HCT116 (cell line): ENCODE results near the gene DHFR2. TPM values are rescaled to one million over a fixed set of nuclear protein-coding genes. Genes with fewer than 3 reads are reported as not detected.

Experiments used
- ATAC-seq: fragments of 200-7000 bp; cut with Tn5 transposase; 2 replicates; pipeline ENCODE4 v1.9.1; 2020; ENCODE audit warnings: mild to moderate bottlenecking, moderate library complexity
- BruUV-seq: library from RNA; stranded (reverse); fragments of 400-500 nt; replicated peaks from 2 replicates; lab custom pipeline; 2021; lab: Mats Ljungman, UMichigan
- CTCF ChIA-PET: fragments of 300-600 bp; sonication (Branson Sonifier 250); formaldehyde crosslinking; loops from one replicate; lab custom pipeline; 2021; ENCODE audit warnings: antibody characterized with exemption; lab: Charles Lee
- POLR2A ChIA-PET: fragments of 300-600, 350-600 bp; sonication (Branson Sonifier 250); formaldehyde crosslinking; loops from one replicate; lab custom pipeline; 2021; ENCODE audit warnings: antibody characterized with exemption; lab: Charles Lee
- RAD21 ChIA-PET, 2 experiments: fragments of 300-600 bp; sonication (Branson Sonifier 250); formaldehyde crosslinking; loops; one replicate each; lab custom pipeline; 2023; ENCODE audit warnings: low total read pairs in 2 of 2; ENCODE audit not compliant: uncharacterized antibody in 2 of 2, unreplicated experiment in 2 of 2, low non-redundant PET in 1 of 2; lab: Charles Lee
- DNase-seq: peaks from one replicate; pipeline ENCODE4 v3.0.0-alpha.2; 2010; ENCODE audit warnings: low read depth, low spot score
- H2AFZ ChIP-seq: fragments of 200-600 bp; shearing (Covaris generic), sonication (generic); 2 replicates; pipeline ENCODE4 v1.6.1; 2017; ENCODE audit warnings: low read depth, mixed run types, mixed read lengths, antibody characterized with exemption, low read length; ENCODE audit not compliant: poor library complexity, severe bottlenecking
- H3K27ac ChIP-seq: 2 replicates; pipeline ENCODE4 v1.5.1; 2012; ENCODE audit warnings: low read depth, low read length
- H3K27me3 ChIP-seq: fragments of 200-600 bp; sonication (generic); 2 replicates; pipeline ENCODE4 v1.6.1; 2016; ENCODE audit warnings: mixed run types, low read length, mixed read lengths; ENCODE audit not compliant: insufficient read depth
- H3K36me3 ChIP-seq, 2 experiments: fragments of 200-500 bp in 1 of 2; fragments of 200-600 bp in 1 of 2; sonication (Bioruptor generic) in 1 of 2; sonication (generic) in 1 of 2; 2 replicates each; pipeline versions ENCODE4 v1.5.1 to v1.6.1; 2014 to 2016; ENCODE audit warnings: low read length in 2 of 2, inconsistent platforms in 1 of 2, mixed read lengths in 1 of 2, mixed run types in 1 of 2; ENCODE audit not compliant: insufficient read depth in 2 of 2, control insufficient read depth in 1 of 2
- H3K4me1 ChIP-seq, 2 experiments: fragments of 200-600 bp in 1 of 2; sonication (generic) in 1 of 2; 2 replicates each; pipeline versions ENCODE4 v1.5.1 to v1.6.1; 2012 to 2017; ENCODE audit warnings: low read length in 2 of 2, inconsistent platforms in 1 of 2, mild to moderate bottlenecking in 1 of 2, mixed read lengths in 1 of 2, mixed run types in 1 of 2, moderate library complexity in 1 of 2; ENCODE audit not compliant: insufficient read depth in 2 of 2, control insufficient read depth in 1 of 2
- H3K4me2 ChIP-seq: fragments of 200-600 bp; sonication (generic); 2 replicates; pipeline ENCODE4 v1.6.1; 2017; ENCODE audit warnings: mixed run types, low read length, mixed read lengths
- H3K4me3 ChIP-seq, 2 experiments: fragments of 200-600 bp in 1 of 2; sonication (generic) in 1 of 2; replicated peaks in 1 of 2; 2 replicates each; pipeline ENCODE4 v1.5.1; 2011 to 2016; ENCODE audit warnings: low read length in 2 of 2, control low read depth in 1 of 2, low read depth in 1 of 2, mild to moderate bottlenecking in 1 of 2, mixed read lengths in 1 of 2, mixed run types in 1 of 2
- H3K79me2 ChIP-seq: fragments of 200-600 bp; sonication (generic); 2 replicates; pipeline ENCODE4 v1.6.1; 2017; ENCODE audit warnings: mild to moderate bottlenecking, mixed run types, low read length, moderate library complexity, mixed read lengths; ENCODE audit not compliant: insufficient read depth
- H3K9ac ChIP-seq: fragments of 200-600 bp; sonication (generic); 2 replicates; pipeline ENCODE4 v1.6.1; 2016; ENCODE audit warnings: low read length, mixed read lengths
- H3K9me2 ChIP-seq: fragments of 200-600 bp; sonication (generic), shearing (Covaris generic); 2 replicates; pipeline ENCODE4 v1.6.1; 2017; ENCODE audit warnings: mixed run types, mild to moderate bottlenecking, moderate library complexity; ENCODE audit not compliant: insufficient read depth
- H3K9me3 ChIP-seq, 2 experiments: fragments of 200-500 bp in 1 of 2; fragments of 200-600 bp in 1 of 2; sonication (Bioruptor generic) in 1 of 2; sonication (generic) in 1 of 2; 2 replicates each; pipeline ENCODE4 v1.6.1; 2014 to 2017; ENCODE audit warnings: low read length in 2 of 2, mixed read lengths in 2 of 2, inconsistent platforms in 1 of 2, low read depth in 1 of 2, mild to moderate bottlenecking in 1 of 2, mixed run types in 1 of 2, moderate library complexity in 1 of 2; ENCODE audit not compliant: control insufficient read depth in 1 of 2, insufficient read depth in 1 of 2
- H4K20me1 ChIP-seq: fragments of 200-600 bp; sonication (generic), shearing (Covaris generic); 2 replicates; pipeline ENCODE4 v1.6.1; 2017; ENCODE audit warnings: mixed run types, mild to moderate bottlenecking, moderate library complexity; ENCODE audit not compliant: insufficient read depth
- CBX3 ChIP-seq: IDR thresholded peaks from 2 replicates; pipeline ENCODE4 v1.6.1; 2012; ENCODE audit warnings: low read depth
- CEBPB ChIP-seq: IDR thresholded peaks from 2 replicates; pipeline ENCODE4 v1.6.1; 2012; ENCODE audit warnings: low read depth
- CTCF ChIP-seq, 3 experiments: fragments of 200-600 bp in 1 of 3; sonication (generic) in 1 of 3; IDR thresholded peaks in 2 of 3; conservative IDR thresholded peaks in 1 of 3; 2 replicates each; pipeline ENCODE4 v1.5.1; 2012 to 2017; ENCODE audit warnings: low read depth in 2 of 3, low read length in 2 of 3, antibody characterized with exemption in 1 of 3, borderline replicate concordance in 1 of 3, control low read depth in 1 of 3, mild to moderate bottlenecking in 1 of 3, mixed read lengths in 1 of 3, mixed run types in 1 of 3, moderate library complexity in 1 of 3; ENCODE audit not compliant: insufficient read depth in 1 of 3
- EZH2 ChIP-seq: fragments of 200-600 bp; sonication (generic); IDR thresholded peaks from 2 replicates; pipeline ENCODE4 v1.6.1; 2017; ENCODE audit warnings: antibody characterized with exemption, mixed run types
- EZH2phosphoT487 ChIP-seq: fragments of 200-600 bp; IDR thresholded peaks from 2 replicates; pipeline ENCODE4 v1.6.1; 2018; ENCODE audit warnings: antibody characterized with exemption, borderline replicate concordance
- JUND ChIP-seq: IDR thresholded peaks from 2 replicates; pipeline ENCODE4 v1.6.1; 2012
- POLR2AphosphoS5 ChIP-seq: IDR thresholded peaks from 2 replicates; pipeline ENCODE4 v1.6.1; 2011; ENCODE audit warnings: mild to moderate bottlenecking, low read depth, low read length, moderate library complexity
- SP1 ChIP-seq: IDR thresholded peaks from 2 replicates; pipeline ENCODE4 v1.6.1; 2012; ENCODE audit warnings: low read depth
- SRF ChIP-seq: IDR thresholded peaks from 2 replicates; pipeline ENCODE4 v1.6.1; 2012; ENCODE audit warnings: low read depth
- ZBTB33 ChIP-seq: IDR thresholded peaks from 2 replicates; pipeline ENCODE4 v1.6.1; 2011; ENCODE audit warnings: mild to moderate bottlenecking, low read length, moderate library complexity; ENCODE audit not compliant: insufficient replicate concordance; ENCODE audit errors: extremely low read depth
- ZFX ChIP-seq: fragments of 450-650 bp; IDR thresholded peaks from 2 replicates; pipeline ENCODE4 v1.6.1; 2017
- intact Hi-C: fragments of 100-400 bp; cut with micrococcal nuclease; formaldehyde crosslinking; loops from 2 replicates; pipeline ENCODE4 v1.10.0; 2022
- total RNA-seq: library from RNA; stranded (reverse); gene quantifications from one replicate; pipeline ENCODE4 v1.2.1, GENCODE V29; 2021; ENCODE audit not compliant: unreplicated experiment

DHFR2 gene
- total RNA-seq, 1 experiment from 2014 or later = 1.8 TPM

- no peaks in the 10 kb centered on the region for H3K36me3 ChIP-seq
- POLR2A ChIA-PET = no interaction called here
- H3K9me2 ChIP-seq = no peaks in the 10 kb centered on the region
- H3K27me3 ChIP-seq = no peaks in the 10 kb centered on the region
- H3K4me1 ChIP-seq = no peaks in the 10 kb centered on the region
- RAD21 ChIA-PET = no interaction called here
- H2AFZ ChIP-seq = no peak overlapping the region
- TF ChIP-seq EZH2 (no peak), SRF (no peak), CEBPB (no peak), ZFX (no peak), CBX3 (no peak), JUND (no peak), EZH2phosphoT487 (no peak), CTCF (IDR thresholded peaks at IDR 0.05 in 2 of 3, conservative IDR thresholded peaks at IDR 0.05 in 1 of 3; ENCODE audit: borderline replicate concordance in 1 of 3, insufficient read depth in 1 of 3, low read depth in 2 of 3, low read length in 2 of 3) (no peak), POLR2AphosphoS5 (no peak), ZBTB33 (no peak), SP1 (no peak)
- H3K9ac ChIP-seq = no peak overlapping the region
- intact Hi-C loops = no loop called here
- H3K4me2 ChIP-seq = no peak overlapping the region
- CTCF ChIA-PET = no interaction called here
- no peak overlapping the region for H3K27ac ChIP-seq
- DNase-seq = no peak
- no peak overlapping the region for H3K4me3 ChIP-seq
- ATAC-seq = no peak
- H4K20me1 ChIP-seq = no peaks in the 10 kb centered on the region
- H3K9me3 ChIP-seq = no peaks in the 10 kb centered on the region
- no peaks in the 10 kb centered on the region; the same call in 1 of the 2 replicates for H3K79me2 ChIP-seq
- BruUV-seq = no TSS peak
These were observed 13.3 kb upstream of the DHFR2 start for GRCh38 chr3:94076055-94076454.
